SK-N-DZ (cell line): ENCODE measurements around the gene GRHL3.

Experiments
- DNase-seq: peaks from one replicate; pipeline ENCODE4 v3.0.0-alpha.2; 2015; ENCODE audit warnings: low spot score

GRHL3 gene

DNA sequence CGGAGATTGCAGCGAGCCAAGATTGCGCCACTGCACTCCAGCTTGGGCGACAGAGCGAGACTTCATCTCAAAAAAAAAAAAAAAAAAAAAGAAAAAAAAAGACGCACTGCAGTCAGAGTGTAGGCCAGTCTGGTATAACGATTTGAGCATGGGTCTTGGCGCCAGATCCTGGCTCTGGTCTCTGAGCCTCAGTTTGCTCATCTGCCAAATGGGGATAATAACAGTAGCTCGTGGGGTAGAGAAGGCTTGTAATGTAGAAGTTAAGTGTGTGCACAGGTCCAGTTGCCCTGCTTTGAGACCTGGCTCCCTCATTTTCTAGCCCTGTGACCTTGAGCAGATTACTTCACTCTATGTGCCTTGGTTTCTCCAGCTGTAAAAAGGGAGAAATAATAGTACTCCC, 26.3 kb upstream of the GRHL3 start:
- DNase-seq: no peak

DNA sequence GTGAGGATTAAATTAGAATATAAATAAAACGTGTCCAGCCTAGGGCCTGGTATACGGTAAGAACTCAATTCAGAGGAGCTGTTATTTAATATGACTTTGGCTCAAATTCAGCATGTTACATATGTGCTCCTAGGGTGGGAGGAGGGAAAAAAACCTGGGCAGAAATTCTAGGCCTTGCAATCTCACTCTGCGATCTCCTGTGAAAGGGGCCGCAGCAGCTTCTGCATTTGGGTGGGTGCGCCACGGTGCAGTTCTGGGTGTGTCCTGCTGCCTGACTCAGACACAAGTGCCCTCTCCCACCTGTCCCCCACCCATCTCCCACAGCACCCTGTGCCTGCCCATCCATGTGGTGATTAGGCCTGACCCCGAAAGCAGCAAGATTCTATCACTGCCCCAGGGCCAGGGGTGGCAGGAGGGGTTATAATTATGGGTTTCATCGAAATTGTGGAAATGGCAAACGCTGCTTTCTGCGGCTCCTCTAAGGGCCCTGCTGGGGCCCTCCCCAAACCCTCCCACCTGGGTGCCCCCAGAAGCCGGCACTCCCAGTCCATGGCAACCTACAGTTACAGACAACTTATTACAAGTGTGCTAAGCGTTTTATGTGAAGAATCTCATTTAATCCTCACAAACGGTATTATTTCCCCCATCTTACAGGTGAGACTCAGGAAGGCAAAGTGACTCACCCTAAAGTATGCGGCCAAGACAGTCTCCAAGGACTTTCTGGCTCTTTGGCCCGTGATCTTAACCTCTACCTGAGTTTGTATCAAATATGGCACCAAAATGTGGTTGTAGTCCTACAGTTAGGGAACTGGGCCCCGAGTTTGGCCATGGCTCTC, 25.5 kb upstream of the GRHL3 start:
- no peak for DNase-seq

DNA sequence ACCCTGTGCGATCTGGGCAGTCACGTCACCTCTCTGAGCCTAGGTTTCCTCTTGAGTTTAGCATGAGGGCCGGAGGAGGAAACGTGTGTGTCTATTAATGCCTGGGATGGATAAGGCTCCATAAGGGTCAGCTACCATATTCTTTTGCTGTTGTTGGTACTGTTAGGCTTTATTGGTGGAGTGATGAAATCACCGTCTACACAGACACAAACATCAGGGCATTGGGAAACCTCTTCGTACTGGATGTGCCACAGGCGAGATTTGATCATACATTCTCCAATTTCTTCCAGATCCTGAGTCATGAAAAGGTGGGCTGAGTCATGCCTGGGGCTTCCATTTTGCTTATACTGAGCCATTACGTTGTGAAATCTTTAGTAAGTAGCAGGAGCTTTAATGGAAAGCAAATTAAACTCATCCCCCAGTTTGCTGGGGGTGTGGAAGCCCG, 24.9 kb upstream of the GRHL3 start:
- DNase-seq: no peak

DNA sequence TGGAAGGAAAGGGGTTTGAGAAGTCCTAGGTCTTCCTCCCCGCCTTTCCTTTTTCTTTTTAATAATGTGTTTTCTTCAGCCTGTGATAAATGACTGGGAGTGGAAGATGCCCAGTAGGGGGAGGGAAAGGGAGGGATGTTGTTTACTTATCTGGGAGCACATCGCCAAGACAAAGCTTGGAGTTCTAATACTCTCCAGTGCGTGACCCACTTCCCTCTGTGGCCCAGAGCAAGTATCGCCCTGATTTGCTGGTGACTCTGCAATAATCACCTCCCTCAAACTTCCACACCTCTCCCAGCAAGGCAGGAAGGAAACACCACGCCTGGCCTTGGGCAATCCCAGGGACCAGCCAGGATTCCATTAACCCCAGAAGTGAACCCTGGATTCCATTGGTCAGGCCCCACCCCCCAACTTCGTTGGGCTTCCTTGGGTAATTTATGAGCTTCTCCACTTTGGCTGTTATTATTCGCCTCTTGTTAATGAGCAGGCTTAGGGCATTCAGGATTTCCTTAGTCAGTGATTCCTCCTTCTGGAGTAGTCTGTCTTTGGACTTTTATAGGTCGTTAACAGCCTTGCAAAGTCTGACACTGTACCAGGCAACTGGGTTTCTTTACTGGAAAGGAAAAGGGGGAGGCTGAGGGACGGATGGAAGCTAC, 24.3 kb upstream of the GRHL3 start:
- no peak for DNase-seq

DNA sequence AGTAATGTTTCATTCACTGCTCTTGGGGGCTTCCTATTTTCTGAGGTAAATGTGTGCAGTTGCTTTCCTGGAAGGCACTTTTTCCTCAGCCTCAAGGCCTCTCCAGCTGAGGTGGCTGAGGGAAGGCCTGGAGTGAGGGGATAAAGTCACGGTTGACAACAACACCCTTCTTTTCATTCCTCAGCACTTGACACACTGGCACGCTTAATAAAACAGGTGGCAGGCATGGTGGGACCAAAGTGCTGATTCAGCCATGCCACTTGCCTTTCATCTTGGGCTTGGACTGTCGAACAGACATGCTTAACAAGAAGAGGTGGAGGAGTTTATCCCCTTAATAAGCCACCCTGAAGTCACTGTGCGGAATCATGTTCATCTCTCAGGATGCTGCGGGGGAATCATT, 23.6 kb upstream of the GRHL3 start:
- DNase-seq: no peak

DNA sequence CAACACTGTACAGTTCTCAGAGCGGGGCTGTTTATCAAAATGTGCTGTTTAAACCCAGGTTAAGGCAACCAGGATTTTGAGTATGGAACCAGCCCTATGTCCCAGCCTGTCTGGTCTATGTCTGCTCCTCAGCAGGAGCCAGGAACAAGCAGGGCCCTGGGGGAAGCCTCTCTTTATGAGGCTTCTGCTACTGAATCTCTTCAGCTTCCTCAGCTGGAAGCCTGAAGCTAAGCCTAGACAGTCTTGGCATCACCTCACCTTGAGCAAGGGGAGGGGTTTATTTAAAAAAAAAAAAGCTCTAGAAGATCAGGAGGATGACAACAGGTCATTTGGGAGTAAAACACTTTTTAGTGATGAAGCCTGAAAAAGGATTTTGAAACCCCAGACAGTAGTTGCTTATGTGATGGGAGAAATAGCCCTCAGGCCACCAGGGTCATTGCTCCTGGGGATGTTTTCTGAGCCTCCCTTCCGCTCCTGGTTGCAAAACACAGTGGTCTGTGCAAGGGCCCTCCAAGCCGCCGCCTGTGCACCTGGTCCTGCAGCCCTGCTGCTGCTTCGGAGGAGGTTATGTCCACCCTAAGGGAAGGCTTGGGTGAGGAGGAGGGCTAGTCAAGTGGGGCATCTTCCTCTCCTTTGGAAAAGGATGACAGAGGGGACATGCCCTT, 21.8 kb upstream of the GRHL3 start:
- no peak for DNase-seq

DNA sequence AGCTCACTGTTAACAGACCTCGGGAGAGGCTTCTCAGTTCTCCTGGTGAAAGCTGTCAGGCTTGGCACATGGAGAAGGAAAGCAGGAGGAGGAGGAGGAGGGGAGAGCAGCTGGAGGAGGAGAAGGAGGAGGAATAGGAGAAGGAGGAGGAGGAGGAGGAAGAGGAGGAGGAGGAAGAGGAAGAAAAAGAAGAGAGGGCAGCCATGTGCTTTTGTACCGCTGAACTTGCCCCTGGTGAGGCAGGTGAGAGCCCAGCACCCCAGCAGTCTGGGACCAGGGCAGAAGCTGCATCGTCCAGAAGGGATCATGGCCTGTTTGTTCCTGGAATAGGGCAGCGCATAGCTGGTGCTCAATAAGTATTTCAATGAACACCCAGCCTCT, 21.3 kb upstream of the GRHL3 start:
- DNase-seq: no peak

DNA sequence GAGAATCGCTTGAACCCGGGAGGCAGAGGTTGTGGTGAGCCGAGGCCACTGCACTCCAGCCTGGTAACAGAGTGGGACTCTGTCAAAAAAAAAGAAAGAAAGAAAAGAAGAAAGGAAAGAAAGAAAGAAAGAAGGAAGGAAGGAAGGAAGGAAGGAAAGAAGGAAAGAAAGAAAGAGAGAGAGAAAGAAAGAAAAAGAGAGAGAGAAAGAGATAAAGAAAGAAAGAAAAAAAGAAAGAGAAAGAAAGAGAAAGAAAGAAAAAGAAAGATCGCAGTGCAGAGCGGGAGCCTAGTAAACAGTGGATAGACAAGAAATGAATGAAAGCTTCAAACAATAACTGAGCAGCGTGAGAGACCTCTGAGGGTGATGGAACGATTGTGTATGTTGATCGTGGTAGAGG, 20.6 kb upstream of the GRHL3 start:
- DNase-seq: no peak

DNA sequence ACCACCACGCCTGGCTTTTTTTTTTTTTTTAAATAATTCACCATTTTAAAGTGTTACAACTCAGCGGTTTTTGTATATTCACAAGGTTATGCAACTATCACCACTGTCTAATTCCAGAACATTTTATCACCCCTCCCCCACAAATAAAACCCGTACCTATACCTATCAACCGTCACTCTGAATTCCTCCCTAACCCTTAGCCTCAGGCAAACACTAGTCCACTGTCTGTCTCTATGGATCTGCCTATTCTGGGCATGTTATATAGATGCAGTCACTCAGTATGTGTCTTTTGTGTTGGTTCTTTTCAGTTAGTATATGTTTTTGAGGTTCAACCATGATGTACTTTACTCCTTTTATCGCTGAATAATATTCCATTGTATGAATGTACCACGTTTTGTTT, 19.3 kb upstream of the GRHL3 start:
- DNase-seq: no peak

DNA sequence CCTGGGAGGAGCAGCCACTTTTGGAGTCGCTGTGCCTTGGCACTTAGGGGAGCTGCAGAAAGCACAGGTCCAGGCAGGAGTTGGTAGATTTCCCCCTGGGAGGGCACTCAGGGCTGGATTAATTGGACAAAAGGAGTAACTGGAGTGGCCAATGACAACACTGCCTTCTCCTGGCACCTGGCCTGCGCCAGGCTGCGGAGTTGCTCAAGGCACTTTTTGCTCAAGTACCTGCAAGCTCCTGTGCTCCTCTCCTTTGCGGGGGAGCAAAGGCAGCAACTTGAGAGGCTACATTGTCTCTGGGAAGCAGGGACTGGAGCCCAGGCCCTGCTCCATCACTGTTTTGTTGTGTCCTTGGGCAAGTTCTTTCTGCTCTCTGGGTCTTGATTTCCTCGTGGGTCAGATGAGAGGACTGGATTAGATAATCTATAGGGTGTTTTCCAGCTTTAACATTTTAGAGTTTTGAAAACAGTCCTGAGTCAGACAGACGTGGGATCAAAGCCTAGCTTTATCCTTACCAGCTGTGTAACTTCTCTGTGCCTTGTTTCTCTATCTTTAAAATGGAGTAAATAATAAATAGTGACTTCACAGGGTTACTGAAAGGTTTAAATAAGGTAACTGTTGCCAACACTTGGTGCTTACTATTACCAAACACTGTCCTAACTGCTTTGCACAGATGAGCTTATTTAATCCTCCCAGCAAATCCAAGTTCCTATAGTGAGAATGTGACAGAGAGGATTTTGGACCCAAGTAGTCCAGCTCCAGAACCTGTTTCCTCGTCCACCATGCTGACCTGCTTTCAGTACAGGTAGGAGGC, 18.0 kb upstream of the GRHL3 start:
- no peak for DNase-seq

DNA sequence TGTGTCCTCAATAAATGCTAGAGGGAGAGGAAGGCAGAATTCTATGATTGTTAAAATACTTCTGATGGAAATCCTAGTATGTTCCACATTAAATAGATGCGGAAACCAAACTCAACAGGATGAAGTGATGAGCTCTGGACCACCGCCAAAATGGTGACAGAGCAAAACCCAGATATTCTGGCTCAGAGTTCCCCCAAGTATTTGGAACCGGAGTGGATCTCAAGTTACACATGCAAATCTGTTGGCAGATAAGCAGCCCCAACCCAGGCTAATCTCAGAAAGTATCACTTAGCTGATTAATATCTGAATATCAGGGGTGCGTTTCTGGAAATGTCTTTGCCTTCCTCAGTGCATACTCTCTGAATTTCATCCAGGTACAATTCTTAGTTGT, 17.4 kb upstream of the GRHL3 start:
- no peak for DNase-seq

DNA sequence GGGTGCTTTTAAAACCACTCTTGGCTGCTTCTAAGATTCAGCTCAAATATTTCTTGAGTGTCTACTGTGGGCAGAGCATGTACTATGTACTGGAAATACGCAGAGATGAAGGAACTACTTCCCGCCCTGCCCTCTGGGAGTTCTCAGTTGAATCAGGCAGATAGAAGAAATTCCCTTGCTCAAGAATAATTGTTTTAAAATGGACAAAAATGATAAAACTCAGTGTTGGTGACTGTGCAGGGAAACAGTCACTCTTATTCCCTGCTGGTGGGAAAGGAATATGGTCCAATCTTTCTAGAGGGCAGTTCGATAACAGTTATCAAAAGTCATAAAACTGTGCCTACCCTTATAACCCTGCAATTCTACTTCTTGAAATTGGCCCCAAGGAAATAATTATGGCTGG, 16.9 kb upstream of the GRHL3 start:
- no peak for DNase-seq

DNA sequence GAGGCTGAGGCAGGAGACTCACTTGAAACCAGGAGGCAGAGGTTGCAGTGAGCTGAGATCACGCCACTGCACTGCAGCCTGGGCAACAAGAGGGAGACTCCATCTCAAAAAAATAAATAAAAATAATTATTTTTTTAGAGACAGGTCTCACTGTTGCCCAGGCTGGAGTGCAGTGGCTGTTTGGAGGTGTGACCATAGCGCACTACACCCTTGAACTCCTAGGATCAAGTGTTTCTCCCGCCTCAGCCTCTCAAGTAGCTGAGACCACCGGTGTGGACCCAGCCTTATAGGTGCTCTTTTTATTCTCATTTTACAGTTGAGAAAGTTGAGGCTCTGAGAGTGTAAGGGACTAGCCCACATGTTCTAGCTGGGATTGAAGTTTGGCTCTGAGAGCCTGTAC, 15.6 kb upstream of the GRHL3 start:
- DNase-seq: no peak

DNA sequence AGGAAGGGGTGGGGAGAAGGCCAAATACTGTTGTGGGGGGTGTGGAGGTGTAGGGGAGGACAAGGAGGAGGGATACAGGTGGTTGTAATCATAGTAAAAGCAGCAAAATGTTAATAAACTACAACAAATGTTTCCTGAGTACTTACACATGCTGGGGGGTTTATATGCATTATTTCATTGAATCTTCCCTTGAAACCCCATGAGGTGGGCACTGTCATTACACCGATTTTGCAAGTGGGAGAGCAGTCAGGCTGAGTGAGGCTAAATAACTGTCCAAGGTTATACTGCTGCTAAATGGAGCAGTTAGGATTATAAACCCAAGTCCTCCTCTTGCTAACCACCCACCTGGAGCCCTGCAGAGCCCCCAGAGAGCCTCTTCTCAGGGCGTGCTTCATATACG, 14.4 kb upstream of the GRHL3 start:
- no peak for DNase-seq

DNA sequence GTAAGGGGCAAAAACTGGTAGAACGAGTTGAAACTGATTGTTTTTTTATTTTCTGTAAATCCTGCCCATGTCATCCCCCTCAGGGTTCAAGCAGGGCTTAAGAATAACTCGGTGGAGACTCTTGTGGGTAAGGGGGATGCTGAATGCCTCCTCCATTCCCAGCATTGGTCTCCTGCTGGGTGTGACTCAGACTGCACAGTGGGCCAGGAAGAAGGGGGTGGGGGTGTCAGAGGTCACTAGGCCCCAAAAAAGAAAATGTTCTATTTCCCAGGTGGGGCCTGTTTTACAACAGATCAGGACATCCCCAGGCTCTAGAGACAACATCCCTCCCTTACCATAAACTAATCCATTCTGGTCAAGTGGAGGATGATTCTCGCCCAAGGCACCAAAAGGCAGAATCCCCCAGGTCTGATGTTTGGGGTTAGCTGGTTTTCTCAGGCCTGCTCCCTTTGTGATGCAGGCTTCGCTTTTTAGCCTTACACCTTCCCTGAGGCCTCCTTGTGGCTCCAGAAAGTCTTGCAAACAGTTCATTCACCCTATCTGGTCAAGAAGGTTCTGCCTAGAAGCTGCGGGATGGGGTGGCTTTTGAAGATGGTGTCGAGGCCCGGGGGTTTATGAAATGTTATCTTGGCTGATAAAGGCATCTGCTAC, 10.7 kb upstream of the GRHL3 start:
- no peak for DNase-seq

DNA sequence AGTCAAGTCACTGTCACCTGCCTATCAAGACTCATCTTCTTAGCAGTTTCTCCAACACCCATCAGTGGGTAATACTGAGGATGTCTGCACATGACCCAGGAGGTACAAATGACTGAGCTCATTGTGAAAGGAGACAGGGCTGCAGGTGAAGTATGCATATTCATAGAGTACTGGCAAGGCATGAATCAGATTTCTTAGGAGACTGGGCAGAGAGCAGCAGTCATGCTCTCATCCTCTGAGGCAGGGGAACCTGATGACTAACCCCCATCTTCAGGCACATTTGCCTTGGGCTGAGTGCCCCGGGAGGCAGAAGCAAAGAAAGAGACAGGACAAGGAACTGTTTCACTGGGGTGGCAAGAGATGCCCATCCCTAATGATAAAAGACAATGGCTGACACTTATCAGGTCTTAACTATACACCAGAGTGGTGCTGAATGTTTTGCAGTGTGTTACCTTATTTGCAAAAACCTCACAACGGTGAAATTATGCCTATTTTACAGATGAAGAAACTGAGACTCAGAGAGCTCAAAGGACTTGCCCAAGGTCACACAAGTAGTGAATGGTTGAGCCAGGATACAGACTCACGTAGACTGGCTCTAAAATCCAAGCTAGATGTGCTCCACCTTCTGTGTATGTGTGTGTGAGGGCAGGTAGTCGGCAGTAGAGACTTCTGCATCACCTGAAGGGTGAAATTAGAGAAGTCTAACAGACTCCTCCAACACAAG, 9.2 kb upstream of the GRHL3 start:
- DNase-seq: no peak

DNA sequence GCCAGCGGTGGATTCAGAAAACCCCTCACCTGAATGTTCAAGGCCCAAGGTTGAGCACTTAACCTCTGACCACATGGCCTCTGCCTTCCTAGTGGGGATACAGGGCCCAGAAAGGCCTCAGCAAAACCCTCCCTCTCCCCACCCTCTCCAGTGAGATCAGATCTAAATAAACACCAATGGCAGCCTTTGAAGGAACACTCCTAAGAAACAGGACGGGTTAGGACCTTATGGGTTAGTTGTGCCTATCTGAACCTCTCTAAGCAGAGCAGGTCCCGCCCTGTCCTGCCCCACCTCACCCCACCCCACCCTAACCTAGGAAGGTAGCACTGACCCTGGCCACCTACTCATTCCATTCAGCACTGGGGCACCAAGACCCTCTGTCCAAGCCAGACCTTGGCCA, 7.9 kb upstream of the GRHL3 start:
- no peak for DNase-seq

DNA sequence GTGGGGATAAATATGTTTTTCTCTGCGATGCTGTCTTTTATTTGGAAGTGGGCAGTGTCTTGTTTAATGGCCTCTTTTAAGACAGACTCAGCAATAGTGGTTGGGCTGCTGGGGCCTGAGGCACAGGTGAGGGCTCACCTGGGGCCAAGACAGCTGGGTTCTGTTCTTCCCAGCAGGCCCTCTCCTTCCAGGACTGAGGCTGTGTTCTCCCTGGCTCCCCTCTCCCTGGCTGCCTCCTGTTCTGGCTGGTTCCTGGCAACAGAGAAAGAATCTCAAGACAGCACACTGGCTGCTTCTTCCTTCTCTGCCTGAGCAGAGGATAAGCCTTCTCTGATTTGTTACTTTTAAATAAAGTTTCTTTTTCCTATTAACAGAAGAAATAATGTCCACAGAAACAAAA, 7.4 kb upstream of the GRHL3 start:
- DNase-seq: no peak

DNA sequence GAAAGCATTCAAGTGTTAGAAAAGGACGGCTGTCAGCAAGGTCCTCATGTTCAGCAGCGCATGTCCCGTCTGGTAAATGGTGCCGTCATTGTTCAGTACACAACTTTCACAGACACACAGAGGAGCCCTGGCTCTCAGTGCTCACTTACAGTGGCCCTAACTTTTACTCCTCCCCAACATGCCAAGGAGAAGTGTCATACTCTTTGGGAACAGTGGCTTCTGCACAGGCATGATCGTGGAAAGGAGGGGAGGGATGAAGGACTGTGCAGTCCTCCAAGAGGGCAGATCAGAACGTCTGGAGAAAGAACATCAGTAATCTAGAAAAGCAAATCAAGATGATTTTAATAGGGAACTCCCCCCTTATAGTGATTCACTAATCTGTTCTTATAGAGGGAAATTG, 3.8 kb upstream of the GRHL3 start:
- DNase-seq: no peak

DNA sequence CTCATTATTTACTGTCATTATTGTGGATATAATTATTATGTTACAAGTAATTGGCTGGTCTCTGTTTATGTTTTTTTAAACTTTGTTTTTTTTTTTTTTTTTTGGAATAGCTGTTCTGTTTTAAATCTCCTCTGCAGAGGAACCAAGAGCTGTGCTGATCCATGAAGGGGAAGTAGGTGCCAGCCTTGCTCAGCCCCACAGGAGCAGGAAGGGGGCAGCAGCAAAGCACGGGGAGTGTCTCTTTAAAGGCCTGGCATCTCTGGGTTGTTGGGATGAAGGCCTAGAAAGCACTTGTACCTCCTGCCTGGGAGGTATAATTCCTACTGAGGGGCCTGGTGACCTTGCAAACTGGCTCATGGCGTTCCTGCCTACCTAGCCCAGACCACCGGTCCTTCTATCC, 2.5 kb upstream of the GRHL3 start:
- no peak for DNase-seq

DNA sequence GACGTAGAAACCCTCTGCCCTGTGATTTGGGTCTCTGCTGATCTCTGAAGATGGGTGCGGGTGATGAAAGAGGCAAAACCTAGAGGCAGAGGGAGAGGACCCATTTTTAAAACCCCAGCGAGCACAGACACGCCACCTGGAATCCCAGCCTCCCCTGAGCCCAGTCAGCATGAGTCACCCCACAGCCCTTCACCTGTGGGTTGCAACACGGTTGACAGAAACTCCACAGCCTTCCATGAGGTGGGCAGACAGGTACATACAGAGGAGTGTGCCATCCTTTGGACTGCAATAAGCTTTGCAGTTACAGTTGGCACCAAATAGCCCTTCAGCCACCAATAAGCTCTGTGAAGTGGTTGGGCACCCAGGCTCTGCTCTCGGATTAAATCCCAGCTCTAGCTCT, 2.1 kb upstream of the GRHL3 start:
- DNase-seq: no peak
